Liver (tissue), 9 donors: ENCODE results near the gene KCNG1. TPM values are rescaled to one million over a fixed set of nuclear protein-coding genes. Genes with fewer than 3 reads are reported as not detected.

Experiments used
- DNase-seq: peaks from one replicate; pipeline ENCODE4 v3.0.0-alpha.2; 2017; ENCODE audit warnings: low spot score
- H3K27ac ChIP-seq, 2 donors: one replicate each; pipeline ENCODE4 v1.7.0; 2013; ENCODE audit warnings: inconsistent platforms in 2 of 2, low read length in 2 of 2, control low read depth in 1 of 2, low read depth in 1 of 2, mild to moderate bottlenecking in 1 of 2
- H3K27me3 ChIP-seq, 4 donors: one replicate each; pipeline versions ENCODE4 v1.6.1 to v1.7.0; 2013; ENCODE audit warnings: low read length in 3 of 4, inconsistent platforms in 1 of 4, mild to moderate bottlenecking in 1 of 4, moderate library complexity in 1 of 4; ENCODE audit not compliant: control insufficient read depth in 4 of 4, insufficient read depth in 4 of 4
- H3K36me3 ChIP-seq, 4 donors: one replicate each; pipeline versions ENCODE4 v1.6.1 to v1.7.0; 2013; ENCODE audit warnings: low read length in 3 of 4, mild to moderate bottlenecking in 3 of 4, low read depth in 1 of 4, moderate library complexity in 1 of 4; ENCODE audit not compliant: control insufficient read depth in 4 of 4, insufficient read depth in 3 of 4
- H3K4me1 ChIP-seq, 4 donors: one replicate each; pipeline versions ENCODE4 v1.6.1 to v1.7.0; 2013; ENCODE audit warnings: low read length in 3 of 4, mild to moderate bottlenecking in 3 of 4, moderate library complexity in 1 of 4; ENCODE audit not compliant: control insufficient read depth in 4 of 4, insufficient read depth in 4 of 4
- H3K4me3 ChIP-seq, 3 donors: one replicate each; pipeline versions ENCODE4 v1.6.1 to v1.7.0; 2013; ENCODE audit warnings: low read length in 3 of 3, control low read depth in 1 of 3, low read depth in 1 of 3, mild to moderate bottlenecking in 1 of 3
- H3K9ac ChIP-seq, 2 donors: one replicate each; pipeline ENCODE4 v1.7.0; 2013; ENCODE audit warnings: low read length in 2 of 2, mild to moderate bottlenecking in 2 of 2, moderate library complexity in 2 of 2, control low read depth in 1 of 2, low read depth in 1 of 2
- H3K9me3 ChIP-seq, 4 donors: one replicate each; pipeline versions ENCODE4 v1.6.1 to v1.7.0; 2013; ENCODE audit warnings: low read length in 3 of 4; ENCODE audit not compliant: control insufficient read depth in 4 of 4
- CTCF ChIP-seq: fragments of 150-350 bp; IDR thresholded peaks from 2 replicates; pipeline ENCODE4 v1.5.1; 2017; ENCODE audit warnings: improper control_type of control experiment, low read depth, low read length; ENCODE audit not compliant: missing input control
- EGR1 ChIP-seq, 2 donors: IDR thresholded peaks; 2 replicates each; pipeline ENCODE4 v1.6.1; 2016 to 2018; ENCODE audit warnings: antibody characterized with exemption in 2 of 2, low read depth in 2 of 2
- HNF4A ChIP-seq, 2 donors: conservative IDR thresholded peaks; 2 replicates each; pipeline ENCODE4 v1.6.1; 2016; ENCODE audit warnings: antibody characterized with exemption in 2 of 2, mild to moderate bottlenecking in 2 of 2
- JUND ChIP-seq, 2 donors: IDR thresholded peaks; 2 replicates each; pipeline ENCODE4 v1.6.1; 2016; ENCODE audit warnings: antibody characterized with exemption in 2 of 2
- NR2F2 ChIP-seq: IDR thresholded peaks from 2 replicates; pipeline ENCODE4 v1.6.1; 2016; ENCODE audit warnings: antibody characterized with exemption
- SP1 ChIP-seq: IDR thresholded peaks from 2 replicates; pipeline ENCODE4 v1.6.1; 2018; ENCODE audit warnings: antibody characterized with exemption, mild to moderate bottlenecking
- YY1 ChIP-seq: IDR thresholded peaks from 2 replicates; pipeline ENCODE4 v1.6.1; 2016; ENCODE audit warnings: antibody characterized with exemption, mild to moderate bottlenecking
- WGBS: extraction: QIAGEN DNeasy Blood & Tissue Kit; methylation state at CpG from one replicate; pipeline ENCODE4 v1.1.7; 2013; 5-methylcytosine and 5-hydroxymethylcytosine counted together
- polyA plus RNA-seq, 2 donors: library from polyadenylated mRNA; stranded (reverse) in 1 of 2; unstranded in 1 of 2; fragments of 200-250 nt in 1 of 2; fragments of >200 nt in 1 of 2; fragmentation: Nextera tagmentation in 1 of 2; extraction: Ambion mirVana in 1 of 2; gene quantifications; one replicate each; pipeline versions ENCODE4 v1.2.1 to v1.2.3, GENCODE V29; 2013 to 2015
- total RNA-seq, 2 donors: library from RNA; depleted of rRNA; stranded (reverse); fragments of >200 nt; gene quantifications; one replicate each; pipeline ENCODE4 v1.2.3, GENCODE V29; 2014
- TF ChIP-seq, protein P1 (sequence below): IDR thresholded peaks from 2 replicates; pipeline ENCODE4 v1.6.1; 2016; ENCODE audit warnings: antibody characterized with exemption, mild to moderate bottlenecking
- TF ChIP-seq, protein P2 (sequence below): IDR thresholded peaks from 2 replicates; pipeline ENCODE4 v1.6.1; 2016; ENCODE audit warnings: antibody characterized with exemption
- donor health status: healthy.
- donor health status: healthy.
- donor health status: healthy.
- donor health status: healthy.
- donor health status: healthy.

KCNG1 gene
- total and polyA plus RNA-seq, 4 donors, result 0.08 to 0.24 (median 0.14) TPM; not detected in 1

- H3K4me3 ChIP-seq, result no peak overlapping the region
- H3K9ac ChIP-seq, result no peak overlapping the region
- no peak overlapping the region for H3K27ac ChIP-seq
- 90% methylated on average over 33 of the region's 33 CpGs for WGBS
- no peak for DNase-seq
- TF ChIP-seq CTCF (no peak), YY1 (no peak)
- TF ChIP-seq, protein P1, sequence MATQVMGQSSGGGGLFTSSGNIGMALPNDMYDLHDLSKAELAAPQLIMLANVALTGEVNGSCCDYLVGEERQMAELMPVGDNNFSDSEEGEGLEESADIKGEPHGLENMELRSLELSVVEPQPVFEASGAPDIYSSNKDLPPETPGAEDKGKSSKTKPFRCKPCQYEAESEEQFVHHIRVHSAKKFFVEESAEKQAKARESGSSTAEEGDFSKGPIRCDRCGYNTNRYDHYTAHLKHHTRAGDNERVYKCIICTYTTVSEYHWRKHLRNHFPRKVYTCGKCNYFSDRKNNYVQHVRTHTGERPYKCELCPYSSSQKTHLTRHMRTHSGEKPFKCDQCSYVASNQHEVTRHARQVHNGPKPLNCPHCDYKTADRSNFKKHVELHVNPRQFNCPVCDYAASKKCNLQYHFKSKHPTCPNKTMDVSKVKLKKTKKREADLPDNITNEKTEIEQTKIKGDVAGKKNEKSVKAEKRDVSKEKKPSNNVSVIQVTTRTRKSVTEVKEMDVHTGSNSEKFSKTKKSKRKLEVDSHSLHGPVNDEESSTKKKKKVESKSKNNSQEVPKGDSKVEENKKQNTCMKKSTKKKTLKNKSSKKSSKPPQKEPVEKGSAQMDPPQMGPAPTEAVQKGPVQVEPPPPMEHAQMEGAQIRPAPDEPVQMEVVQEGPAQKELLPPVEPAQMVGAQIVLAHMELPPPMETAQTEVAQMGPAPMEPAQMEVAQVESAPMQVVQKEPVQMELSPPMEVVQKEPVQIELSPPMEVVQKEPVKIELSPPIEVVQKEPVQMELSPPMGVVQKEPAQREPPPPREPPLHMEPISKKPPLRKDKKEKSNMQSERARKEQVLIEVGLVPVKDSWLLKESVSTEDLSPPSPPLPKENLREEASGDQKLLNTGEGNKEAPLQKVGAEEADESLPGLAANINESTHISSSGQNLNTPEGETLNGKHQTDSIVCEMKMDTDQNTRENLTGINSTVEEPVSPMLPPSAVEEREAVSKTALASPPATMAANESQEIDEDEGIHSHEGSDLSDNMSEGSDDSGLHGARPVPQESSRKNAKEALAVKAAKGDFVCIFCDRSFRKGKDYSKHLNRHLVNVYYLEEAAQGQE, result no peak
- TF ChIP-seq, protein P2, sequence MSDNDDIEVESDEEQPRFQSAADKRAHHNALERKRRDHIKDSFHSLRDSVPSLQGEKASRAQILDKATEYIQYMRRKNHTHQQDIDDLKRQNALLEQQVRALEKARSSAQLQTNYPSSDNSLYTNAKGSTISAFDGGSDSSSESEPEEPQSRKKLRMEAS, result no peak
- H3K9me3 ChIP-seq, result no peaks in the 10 kb centered on the region
- no peaks in the 10 kb centered on the region for H3K36me3 ChIP-seq
- no peaks in the 10 kb centered on the region for H3K4me1 ChIP-seq
- H3K27me3 ChIP-seq, result peaks cover 0 to 2% (median 0%) of the 10 kb centered on the region in 4 donors
Measured at GRCh38 chr20:51010043-51010365, 12.9 kb downstream of the KCNG1 start.

GRCh38 chr20:51009303-51010042 is 13.4 kb downstream of the KCNG1 start:
- Histone ChIP-seq H3K9ac (no peak overlapping the region), H3K36me3 (no peaks in the 10 kb centered on the region), H3K27me3 (peaks cover 0 to 2% (median 0%) of the 10 kb centered on the region in 4 donors), H3K27ac (no peak overlapping the region), H3K4me1 (no peaks in the 10 kb centered on the region), H3K9me3 (no peaks in the 10 kb centered on the region), H3K4me3 (no peak overlapping the region)
- 86% methylated on average over 58 of the region's 58 CpGs for WGBS
- DNase-seq, result no peak
- TF ChIP-seq HNF4A (conservative IDR thresholded peaks at IDR 0.05) (no peak), JUND (IDR thresholded peaks at IDR 0.05) (no peak), SP1 (no peak), NR2F2 (no peak), EGR1 (IDR thresholded peaks at IDR 0.05; ENCODE audit: low read depth in 2 of 2) (no peak), CTCF (no peak)
